GM18867 (cell line): Measurements from ENCODE around the gene DGKB.
A peak's percentile ranks its signal among the peaks of the same experiment; 100 is the strongest.

Experiments
- ATAC-seq: cut with Tn5 transposase; IDR thresholded peaks from one replicate; pipeline ENCODE4 v1.9.1; 2021; ENCODE audit warnings: mild to moderate bottlenecking, moderate library complexity; ENCODE audit not compliant: unreplicated experiment

DGKB gene

DNA sequence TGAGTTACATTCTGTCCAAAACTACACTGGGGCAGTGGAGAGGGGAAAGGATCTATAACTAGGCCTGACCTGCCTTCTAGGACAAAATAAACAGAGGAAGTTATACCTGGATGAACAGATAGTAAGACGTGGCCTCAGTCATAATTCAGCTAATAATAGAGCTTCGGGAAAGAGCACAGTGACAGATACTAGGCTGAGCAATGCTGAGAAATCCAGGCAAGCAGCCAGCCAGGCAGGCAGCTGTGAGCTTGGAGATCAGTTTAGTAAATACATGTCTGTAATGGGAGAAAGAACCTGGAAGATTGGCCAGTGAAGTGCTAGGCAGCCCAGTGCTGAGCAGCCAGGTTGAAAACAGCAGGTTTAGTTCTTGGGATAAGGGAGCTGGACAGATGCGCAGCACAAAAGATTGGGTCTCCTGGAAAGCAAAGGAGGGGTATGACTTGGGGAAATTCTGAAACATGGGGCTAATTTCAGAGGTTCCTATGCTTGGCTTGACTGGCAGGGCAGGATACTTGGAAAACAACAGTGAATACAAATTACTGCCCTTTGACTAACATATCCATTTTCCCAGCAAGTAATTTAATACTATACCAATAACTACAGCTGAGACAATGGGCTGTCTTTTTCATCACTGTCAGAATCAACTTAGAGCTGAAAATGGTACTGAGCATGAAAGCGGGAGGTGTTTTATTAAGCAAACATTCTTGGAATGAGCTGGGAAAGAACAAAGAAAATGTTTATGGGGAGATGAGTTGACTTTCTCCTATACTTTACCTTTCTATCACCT is 140.8 kb downstream of the DGKB start:
- ATAC-seq: no peak

DNA sequence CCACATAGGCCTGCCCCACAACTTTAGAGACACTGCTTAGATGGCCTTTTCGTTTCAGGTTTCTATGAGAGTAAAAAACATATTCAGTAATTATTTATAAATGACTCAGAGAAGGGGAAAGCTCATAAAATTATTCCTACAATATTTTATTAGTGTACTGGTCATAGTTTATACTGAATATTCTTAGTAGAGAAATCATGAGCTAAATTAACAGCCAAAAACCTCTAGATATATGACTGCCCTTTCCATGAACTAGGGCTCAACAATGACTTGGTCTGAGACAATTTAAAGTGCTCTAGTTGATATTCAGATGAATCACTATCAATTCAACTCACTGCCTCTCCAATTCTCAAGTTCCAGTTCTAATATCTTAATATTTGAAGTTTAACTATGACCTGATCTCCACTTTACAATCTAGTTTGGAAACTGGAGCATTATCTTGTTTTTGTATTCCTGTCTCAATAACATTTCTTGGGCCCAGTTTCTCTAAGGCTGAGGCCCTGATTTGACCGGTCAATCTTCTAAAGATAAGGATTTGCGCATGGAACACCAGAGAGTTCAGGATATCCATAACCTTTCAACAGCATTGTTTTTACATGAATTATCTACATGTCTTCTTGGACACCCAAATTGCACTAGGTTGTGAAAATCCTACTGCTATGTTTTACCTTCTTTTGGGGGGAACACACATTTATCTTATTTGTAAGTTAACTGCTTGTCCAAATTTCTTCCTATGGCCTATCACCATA is 141.6 kb downstream of the DGKB start:
- ATAC-seq: no peak

GRCh38 chr7:14759785-14760184 is 142.8 kb downstream of the DGKB start:
- no peak for ATAC-seq

GRCh38 chr7:14754631-14755030 is 147.9 kb downstream of the DGKB start:
- no peak for ATAC-seq

DNA sequence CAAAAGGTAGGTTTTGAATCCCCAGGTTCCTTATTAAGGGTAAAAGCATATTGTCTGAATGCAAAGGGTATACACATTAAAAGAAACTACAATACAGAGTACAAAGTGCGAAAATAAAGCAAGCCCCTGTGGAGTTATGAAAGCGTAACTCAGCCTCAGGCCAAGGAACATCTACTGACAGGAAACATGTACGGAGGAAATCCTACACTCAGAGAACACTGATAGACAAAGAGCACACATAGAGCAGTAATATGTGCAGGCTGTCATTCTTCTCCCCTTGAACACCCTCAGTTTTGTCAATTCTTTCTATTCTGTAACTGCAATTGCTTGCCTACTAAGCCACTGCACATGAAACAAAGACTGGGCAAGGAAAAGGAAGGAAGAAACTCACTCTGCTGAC is 150.2 kb downstream of the DGKB start:
- ATAC-seq: no peak

DNA sequence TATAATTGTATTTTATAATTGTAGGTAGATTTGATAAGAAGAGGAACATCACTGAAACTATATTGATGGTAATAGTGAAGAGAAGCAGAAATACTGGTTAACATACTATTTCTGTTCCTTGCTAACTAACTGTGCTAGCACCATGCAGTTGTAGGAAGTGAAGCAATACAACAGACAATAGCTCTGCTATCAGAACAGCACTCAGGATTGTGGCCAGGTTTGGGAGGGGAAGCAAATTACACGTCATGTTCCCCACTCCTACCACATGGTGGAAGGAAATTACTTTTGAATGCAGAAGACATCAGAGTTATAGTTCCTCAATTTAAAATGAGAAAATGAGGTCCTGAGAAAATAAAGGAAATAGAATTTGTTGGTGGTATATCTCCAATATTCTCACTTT is 151.1 kb downstream of the DGKB start:
- ATAC-seq: no peak

- ATAC-seq: no peak
These were observed 154.1 kb downstream of the DGKB start for GRCh38 chr7:14748461-14748860.

- no peak for ATAC-seq
These were observed 154.8 kb downstream of the DGKB start for GRCh38 chr7:14747701-14748100.

GRCh38 chr7:14745076-14745475 is 157.5 kb downstream of the DGKB start:
- no peak for ATAC-seq

DNA sequence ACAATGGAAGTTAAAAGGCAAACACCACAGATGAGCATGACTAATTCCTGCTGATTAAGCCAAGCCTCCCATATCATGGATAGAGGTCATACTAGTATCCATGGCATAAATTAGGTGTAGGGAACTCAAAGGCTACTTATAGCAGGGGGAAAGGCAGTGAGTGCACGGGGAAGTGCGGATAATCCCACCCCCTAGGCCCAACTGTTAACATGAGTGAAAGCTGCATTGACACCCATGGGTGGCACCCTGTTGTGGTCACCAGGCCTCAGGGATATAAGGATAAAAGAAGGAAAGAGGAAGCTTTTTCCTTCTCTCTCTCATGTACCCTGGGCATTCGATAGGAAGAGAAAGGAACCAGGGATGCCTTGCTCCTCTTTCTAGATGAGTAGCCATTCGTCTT is 161.9 kb downstream of the DGKB start:
- no peak for ATAC-seq

- no peak for ATAC-seq
These were observed 162.7 kb downstream of the DGKB start for GRCh38 chr7:14739841-14740185.

- no peak for ATAC-seq
These were observed 163.2 kb downstream of the DGKB start for GRCh38 chr7:14739168-14739840.

- no peak for ATAC-seq
These were observed 164.5 kb downstream of the DGKB start for GRCh38 chr7:14738086-14738485.

- ATAC-seq: no peak
These were observed 167.7 kb downstream of the DGKB start for GRCh38 chr7:14734839-14735321.

DNA sequence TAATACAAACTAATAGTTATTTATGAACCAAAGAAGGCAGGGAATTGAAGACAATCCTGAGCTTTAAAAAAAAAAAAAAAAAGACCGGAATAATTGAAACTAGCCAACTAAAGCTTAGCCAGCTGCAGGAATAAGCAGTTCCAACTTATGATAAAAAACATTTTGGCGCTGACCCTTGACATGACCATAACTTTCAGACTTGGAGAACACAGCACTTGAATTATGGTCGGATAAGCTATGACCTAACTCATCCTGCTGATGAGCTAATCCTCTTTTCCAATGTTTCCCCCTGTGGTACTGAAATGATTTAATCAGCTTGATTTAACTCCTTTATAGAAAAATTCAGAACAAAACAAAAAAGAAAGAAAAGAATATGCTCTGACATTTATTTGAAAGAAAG is 181.8 kb downstream of the DGKB start:
- no peak for ATAC-seq

DNA sequence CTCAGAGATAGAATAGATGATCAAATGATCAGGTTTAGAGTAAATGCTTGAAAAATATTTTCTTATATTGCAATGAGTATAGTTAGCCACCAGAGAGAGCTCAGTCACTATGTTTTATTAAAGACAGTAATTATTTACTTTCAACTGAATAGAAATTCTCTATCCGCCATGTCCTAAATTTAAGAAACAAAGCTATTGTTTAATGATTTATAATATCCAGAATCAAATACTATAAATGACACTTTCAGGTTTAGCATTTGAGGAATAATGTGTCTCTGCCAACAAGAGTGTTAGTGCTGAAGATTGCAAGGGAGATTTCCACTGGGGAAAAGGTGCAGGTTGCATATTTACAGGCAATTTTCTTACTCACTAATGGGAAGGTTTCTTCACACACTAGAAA is 184.7 kb downstream of the DGKB start:
- peak; percentile 43 for ATAC-seq

GRCh38 chr7:14717169-14717568 is 185.4 kb downstream of the DGKB start:
- ATAC-seq: no peak

- peak; percentile 98 for ATAC-seq
These were observed 188.3 kb downstream of the DGKB start for GRCh38 chr7:14714161-14714728.

DNA sequence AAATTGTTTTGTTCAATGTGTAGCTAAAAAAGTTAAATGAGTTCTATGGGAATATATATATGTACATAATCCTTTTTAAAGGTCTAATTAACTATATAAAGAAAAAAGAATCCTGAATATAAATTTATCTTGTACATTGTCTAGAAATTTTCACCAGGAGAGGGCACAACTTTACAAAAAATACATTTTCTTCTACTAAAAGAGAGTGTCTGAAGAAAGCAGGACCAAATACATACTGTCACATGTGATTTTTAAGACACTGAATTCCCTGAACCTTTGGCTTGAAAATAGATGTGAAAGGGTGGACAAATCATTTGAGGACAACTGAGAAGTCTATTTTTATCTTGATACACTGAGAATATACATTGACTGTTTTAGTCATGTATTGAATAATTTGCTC is 204.3 kb downstream of the DGKB start:
- ATAC-seq: no peak

GRCh38 chr7:14697684-14698083 is 204.9 kb downstream of the DGKB start:
- ATAC-seq: no peak

DNA sequence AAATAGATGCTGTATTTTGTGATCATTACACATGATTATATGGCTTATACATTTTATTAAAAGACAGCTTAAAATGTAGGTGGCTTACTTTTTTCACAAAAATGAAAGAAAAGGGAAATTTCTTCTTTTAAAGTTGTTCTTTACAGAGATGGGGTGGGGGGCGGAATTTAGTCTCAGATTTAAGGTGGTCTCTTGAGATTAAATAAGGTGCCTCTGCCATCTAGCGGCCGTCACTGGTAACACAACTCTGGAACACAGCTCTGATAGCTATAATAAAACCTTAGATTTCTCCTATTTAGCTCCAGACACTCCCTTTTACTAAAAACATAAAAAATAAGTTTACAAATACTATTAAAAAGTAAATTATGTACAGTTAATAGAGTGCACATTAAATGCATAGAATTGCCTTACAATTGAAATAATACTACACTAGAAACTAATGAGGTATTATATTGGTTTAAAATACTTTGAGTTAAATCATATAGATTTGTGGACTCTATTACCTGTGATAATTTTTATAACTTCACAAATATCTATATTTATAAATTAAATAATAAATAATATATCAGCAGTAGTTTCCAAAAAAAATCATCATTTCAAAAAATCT is 210.9 kb downstream of the DGKB start:
- ATAC-seq: peak; percentile 36
